Measurements from ENCODE around the gene AJAP1.
"Not testable (repeated sequence)": the region's sequence is repeated elsewhere in the genome, so short reads cannot be mapped to it uniquely, and the experiment has no call there.

AJAP1 gene

GRCh38 chr1:4653796-4654725 lies at the start of gene AJAP1:
Gene AJAP1, plus strand, starts transcription at chr1:4654609. Its CDS starts 817 bp downstream, at chr1:4655426.
- no peak for DNase-seq

- no peak for DNase-seq
These were observed 49.3 kb upstream of the AJAP1 start for GRCh38 chr1:4605158-4605557.

- DNase-seq = no peak
These were observed 42.7 kb upstream of the AJAP1 start for GRCh38 chr1:4611563-4612341.

- no peak for DNase-seq
These were observed 41.4 kb upstream of the AJAP1 start for GRCh38 chr1:4612991-4613390.

GRCh38 chr1:4613606-4614370 lies 40.6 kb upstream of the AJAP1 start:
- no peak for DNase-seq

GRCh38 chr1:4614371-4615137 lies 39.9 kb upstream of the AJAP1 start:
- no peak for DNase-seq

GRCh38 chr1:4615138-4615470 lies 39.3 kb upstream of the AJAP1 start:
- no peak for DNase-seq

- DNase-seq = no peak
These were observed 38.9 kb upstream of the AJAP1 start for GRCh38 chr1:4615501-4615900.

GRCh38 chr1:4616831-4617465 lies 37.5 kb upstream of the AJAP1 start:
- DNase-seq = no peak

GRCh38 chr1:4617506-4617905 lies 36.9 kb upstream of the AJAP1 start:
- no peak for DNase-seq

GRCh38 chr1:4618827-4619226 lies 35.6 kb upstream of the AJAP1 start:
- DNase-seq = not testable (repeated sequence)

- DNase-seq = no peak
These were observed 32.8 kb upstream of the AJAP1 start for GRCh38 chr1:4621646-4622045.

- no peak for DNase-seq
These were observed 31.6 kb upstream of the AJAP1 start for GRCh38 chr1:4622821-4623220.

GRCh38 chr1:4624141-4624715 lies 30.2 kb upstream of the AJAP1 start:
- no peak for DNase-seq

- no peak for DNase-seq
These were observed 29.6 kb upstream of the AJAP1 start for GRCh38 chr1:4624801-4625200.

- no peak for DNase-seq
These were observed 28.3 kb upstream of the AJAP1 start for GRCh38 chr1:4626061-4626460.

GRCh38 chr1:4626560-4627319 lies 27.7 kb upstream of the AJAP1 start:
- DNase-seq = no peak

- DNase-seq = no peak
These were observed 27.1 kb upstream of the AJAP1 start for GRCh38 chr1:4627353-4627752.

GRCh38 chr1:4628992-4629391 lies 25.4 kb upstream of the AJAP1 start:
- no peak for DNase-seq

GRCh38 chr1:4630561-4630960 lies 23.8 kb upstream of the AJAP1 start:
- DNase-seq = no peak

- no peak for DNase-seq
These were observed 23.1 kb upstream of the AJAP1 start for GRCh38 chr1:4631321-4631720.

Measured in activated T-cell treated with anti-CD3 and anti-CD28 coated beads for 4 hours (primary cell).